ENCODE measurements around the gene MAP3K9.

MAP3K9 gene

GRCh38 chr14:70699646-70700045 is 109.7 kb downstream of the MAP3K9 start:
- no peak for DNase-seq (ENCODE audit: low read depth)

- no peak for DNase-seq (ENCODE audit: low read depth)
These were observed 111.0 kb downstream of the MAP3K9 start for GRCh38 chr14:70698288-70698687.

- no peak for DNase-seq (ENCODE audit: low read depth)
These were observed 111.6 kb downstream of the MAP3K9 start for GRCh38 chr14:70697701-70698100.

GRCh38 chr14:70696026-70696425 is 113.3 kb downstream of the MAP3K9 start:
- DNase-seq (ENCODE audit: low read depth) = no peak

GRCh38 chr14:70692210-70692609 is 117.1 kb downstream of the MAP3K9 start:
- DNase-seq (ENCODE audit: low read depth) = no peak

GRCh38 chr14:70685474-70686197 is 123.7 kb downstream of the MAP3K9 start:
- DNase-seq (ENCODE audit: low read depth) = no peak

GRCh38 chr14:70683983-70684382 is 125.3 kb downstream of the MAP3K9 start:
- no peak for DNase-seq (ENCODE audit: low read depth)

- no peak for DNase-seq (ENCODE audit: low read depth)
These were observed 128.6 kb downstream of the MAP3K9 start for GRCh38 chr14:70680748-70681147.

GRCh38 chr14:70677341-70677740 is 132.0 kb downstream of the MAP3K9 start:
- DNase-seq (ENCODE audit: low read depth) = no peak
